Measurements from ENCODE around the gene SERPINA4. TPM values are rescaled to one million over a fixed set of nuclear protein-coding genes. Genes with fewer than 3 reads are reported as not detected.

The SERPINA4 gene
- total RNA-seq, 1 donor from 2014 or later, result not detected

- no peak for TF ChIP-seq CTCF (IDR thresholded peaks at IDR 0.05; ENCODE audit: borderline replicate concordance)
- no peak overlapping the region for H3K4me3 ChIP-seq
- H3K27ac ChIP-seq (replicated peaks), result no peak overlapping the region
- no peak for DNase-seq
- H3K4me1 ChIP-seq, result peaks cover 9% of the 10 kb centered on the region
- intact Hi-C loops (cut with micrococcal nuclease), result no loop called here
- no peaks in the 10 kb centered on the region for H3K36me3 ChIP-seq
- H3K9me3 ChIP-seq (replicated peaks), result peaks cover 10% of the 10 kb centered on the region
- H3K27me3 ChIP-seq (ENCODE audit: low read depth), result peaks cover 56% of the 10 kb centered on the region
Observed at GRCh38 chr14:94543449-94544124, 17.7 kb upstream of the SERPINA4 start.

DNA sequence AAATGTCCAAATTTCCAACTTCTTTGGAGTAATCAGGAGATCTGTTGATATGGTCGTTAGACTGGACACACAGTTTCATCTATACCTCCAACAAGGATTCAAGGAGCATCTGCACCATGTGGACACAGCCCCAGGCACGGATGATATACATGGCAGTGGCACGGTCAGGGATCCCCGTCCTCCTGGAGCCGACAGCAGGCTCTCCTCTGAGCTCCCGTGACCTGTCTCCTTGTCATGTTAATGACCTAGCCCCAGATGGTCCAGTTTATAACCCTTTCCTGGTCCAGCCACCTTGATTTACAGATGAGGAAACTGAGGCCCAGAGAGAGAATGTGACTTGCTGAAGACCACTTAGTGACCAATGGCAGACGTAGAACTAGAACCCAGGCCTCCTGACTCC is 16.5 kb upstream of the SERPINA4 start:
- Histone ChIP-seq H3K9me3 (replicated peaks) (peaks cover 10% of the 10 kb centered on the region), H3K4me1 (peaks cover 9% of the 10 kb centered on the region), H3K27ac (replicated peaks) (no peak overlapping the region), H3K36me3 (no peaks in the 10 kb centered on the region), H3K27me3 (ENCODE audit: low read depth) (peaks cover 63% of the 10 kb centered on the region), H3K4me3 (no peak overlapping the region)
- TF ChIP-seq CTCF (IDR thresholded peaks at IDR 0.05; ENCODE audit: borderline replicate concordance), result no peak
- DNase-seq, result no peak
- intact Hi-C loops (cut with micrococcal nuclease), result no loop called here

- Histone ChIP-seq H3K36me3 (no peaks in the 10 kb centered on the region), H3K4me3 (no peak overlapping the region), H3K27ac (replicated peaks) (no peak overlapping the region), H3K4me1 (peaks cover 3% of the 10 kb centered on the region), H3K27me3 (ENCODE audit: low read depth) (peaks cover 68% of the 10 kb centered on the region), H3K9me3 (replicated peaks) (peaks cover 10% of the 10 kb centered on the region)
- no peak for TF ChIP-seq CTCF (IDR thresholded peaks at IDR 0.05; ENCODE audit: borderline replicate concordance)
- intact Hi-C loops (cut with micrococcal nuclease), result no loop called here
- no peak for DNase-seq
Observed at GRCh38 chr14:94545131-94545841, 16.0 kb upstream of the SERPINA4 start.

DNA sequence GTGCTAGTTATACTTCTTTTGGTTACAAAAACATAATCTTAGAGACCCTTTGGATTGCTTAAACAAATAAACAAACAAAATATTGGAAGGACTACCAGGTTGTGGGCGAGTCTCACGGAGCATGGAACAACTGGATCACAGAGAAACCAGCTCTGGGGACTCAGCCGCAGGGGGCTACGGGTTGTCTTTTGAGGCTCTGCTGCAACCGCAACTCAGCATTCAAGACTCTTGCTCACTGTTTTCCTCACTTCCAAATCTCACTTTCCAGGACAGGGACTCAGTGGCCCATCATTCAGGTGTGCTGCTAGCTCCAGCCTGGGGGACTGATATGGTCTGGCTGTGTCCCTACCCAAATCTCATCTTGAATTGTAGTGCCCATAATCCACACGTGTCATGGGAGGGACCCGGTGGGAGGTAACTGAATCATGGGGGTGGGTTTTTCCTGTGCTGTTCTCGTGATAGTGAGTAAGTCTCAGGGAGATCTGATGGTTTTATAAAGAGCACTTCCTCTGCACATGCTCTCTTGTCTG is 14.0 kb upstream of the SERPINA4 start:
- H3K4me3 ChIP-seq, result no peak overlapping the region
- peaks cover 10% of the 10 kb centered on the region for H3K9me3 ChIP-seq (replicated peaks)
- H3K27ac ChIP-seq (replicated peaks), result no peak overlapping the region
- no peak for TF ChIP-seq CTCF (IDR thresholded peaks at IDR 0.05; ENCODE audit: borderline replicate concordance)
- no peak for DNase-seq
- intact Hi-C loops (cut with micrococcal nuclease), result no loop called here
- H3K36me3 ChIP-seq, result no peaks in the 10 kb centered on the region
- H3K27me3 ChIP-seq (ENCODE audit: low read depth), result peaks cover 75% of the 10 kb centered on the region
- H3K4me1 ChIP-seq, result no peaks in the 10 kb centered on the region

DNA sequence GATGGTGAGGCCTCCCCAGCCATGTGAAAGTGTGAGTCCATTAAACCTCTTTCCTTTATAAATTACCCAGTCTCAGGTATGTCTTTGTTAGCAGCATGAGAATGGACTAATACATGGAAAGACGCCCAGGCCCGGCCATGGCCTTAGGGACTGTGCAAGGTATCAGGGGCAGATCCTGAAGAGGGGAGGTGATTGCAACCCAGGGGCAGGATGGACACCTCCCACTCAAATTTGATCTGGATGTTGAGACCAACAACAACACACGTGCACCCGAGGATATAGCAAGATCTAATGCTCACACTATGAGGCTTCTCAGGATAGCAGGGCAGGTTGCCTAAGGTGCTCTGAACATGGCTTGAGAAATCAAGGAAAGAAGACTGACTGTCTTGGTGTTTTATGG is 13.5 kb upstream of the SERPINA4 start:
- no peak overlapping the region for H3K27ac ChIP-seq (replicated peaks)
- H3K4me1 ChIP-seq, result no peaks in the 10 kb centered on the region
- no peaks in the 10 kb centered on the region for H3K36me3 ChIP-seq
- H3K4me3 ChIP-seq, result no peak overlapping the region
- no peak for TF ChIP-seq CTCF (IDR thresholded peaks at IDR 0.05; ENCODE audit: borderline replicate concordance)
- intact Hi-C loops (cut with micrococcal nuclease), result no loop called here
- peaks cover 10% of the 10 kb centered on the region for H3K9me3 ChIP-seq (replicated peaks)
- no peak for DNase-seq
- H3K27me3 ChIP-seq (ENCODE audit: low read depth), result peaks cover 72% of the 10 kb centered on the region

Data from left ventricle myocardium inferior (tissue), 1 donor.